ENCODE measurements around the gene SLC22A23. TPM values are rescaled to one million over a fixed set of nuclear protein-coding genes. Genes with fewer than 3 reads are reported as not detected.

SLC22A23 gene
- total RNA-seq, 1 experiment from 2014 or later = 38.2 TPM

DNA sequence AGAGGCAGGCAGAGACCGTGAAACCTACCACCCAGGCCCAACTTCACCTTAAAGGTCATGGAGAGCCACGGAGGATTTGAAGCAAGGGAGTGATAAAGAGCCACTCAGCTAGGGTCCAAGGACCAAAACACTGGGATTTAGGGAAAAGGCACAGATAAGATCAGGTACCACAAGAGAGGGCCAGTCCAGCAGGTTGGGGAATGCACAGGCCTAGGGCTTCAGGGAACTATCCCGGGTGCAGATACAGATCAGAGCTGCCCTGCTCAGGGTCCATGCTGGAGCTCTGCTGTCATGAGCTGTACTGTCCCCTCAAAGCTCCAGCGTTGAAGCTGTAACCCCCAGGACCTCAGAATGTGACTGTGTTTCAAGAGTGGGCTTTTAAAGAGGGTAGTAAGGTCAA, 16.9 kb downstream of the SLC22A23 start:
- H3K4me1 Mint-ChIP-seq = peaks cover 62% of the 10 kb centered on the region
- H3K27me3 Mint-ChIP-seq (ENCODE audit: low read depth) = no peaks in the 10 kb centered on the region
- CTCF ChIA-PET = interaction anchor here (0.6 kb wide), 1 partner anchor 29 kb away, joined by 3 read pairs; no protein-coding TSS in a partner anchor
- H3K9me3 Mint-ChIP-seq = peaks cover 13% of the 10 kb centered on the region
- ATAC-seq (no peak), DNase-seq (ENCODE audit: low spot score) (no peak)
- TF ChIP-seq IRF2 (CRISPR knock-in tag; IDR thresholded peaks at IDR 0.05; ENCODE audit: borderline replicate concordance, low read depth) (no peak), KAT7 (CRISPR knock-in tag; IDR thresholded peaks at IDR 0.05; ENCODE audit: borderline replicate concordance) (no peak), E2F5 (CRISPR knock-in tag; IDR thresholded peaks at IDR 0.05) (no peak), ZNF219 (CRISPR knock-in tag; IDR thresholded peaks at IDR 0.05; ENCODE audit: borderline replicate concordance) (no peak), NFE2L1 (CRISPR knock-in tag; IDR thresholded peaks at IDR 0.05) (no peak), EMX1 (CRISPR knock-in tag; IDR thresholded peaks at IDR 0.05) (no peak)
- TF ChIP-seq, protein P1, sequence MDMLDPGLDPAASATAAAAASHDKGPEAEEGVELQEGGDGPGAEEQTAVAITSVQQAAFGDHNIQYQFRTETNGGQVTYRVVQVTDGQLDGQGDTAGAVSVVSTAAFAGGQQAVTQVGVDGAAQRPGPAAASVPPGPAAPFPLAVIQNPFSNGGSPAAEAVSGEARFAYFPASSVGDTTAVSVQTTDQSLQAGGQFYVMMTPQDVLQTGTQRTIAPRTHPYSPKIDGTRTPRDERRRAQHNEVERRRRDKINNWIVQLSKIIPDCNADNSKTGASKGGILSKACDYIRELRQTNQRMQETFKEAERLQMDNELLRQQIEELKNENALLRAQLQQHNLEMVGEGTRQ (CRISPR knock-in tag; IDR thresholded peaks at IDR 0.05) = no peak
- H3K27ac Mint-ChIP-seq = peak overlapping the region; percentile 60; the same call in 1 of the 2 replicates
- peaks cover 39% of the 10 kb centered on the region for H3K36me3 Mint-ChIP-seq
- POLR2A ChIA-PET = no interaction called here
- no peak overlapping the region for H3K4me3 Mint-ChIP-seq

DNA sequence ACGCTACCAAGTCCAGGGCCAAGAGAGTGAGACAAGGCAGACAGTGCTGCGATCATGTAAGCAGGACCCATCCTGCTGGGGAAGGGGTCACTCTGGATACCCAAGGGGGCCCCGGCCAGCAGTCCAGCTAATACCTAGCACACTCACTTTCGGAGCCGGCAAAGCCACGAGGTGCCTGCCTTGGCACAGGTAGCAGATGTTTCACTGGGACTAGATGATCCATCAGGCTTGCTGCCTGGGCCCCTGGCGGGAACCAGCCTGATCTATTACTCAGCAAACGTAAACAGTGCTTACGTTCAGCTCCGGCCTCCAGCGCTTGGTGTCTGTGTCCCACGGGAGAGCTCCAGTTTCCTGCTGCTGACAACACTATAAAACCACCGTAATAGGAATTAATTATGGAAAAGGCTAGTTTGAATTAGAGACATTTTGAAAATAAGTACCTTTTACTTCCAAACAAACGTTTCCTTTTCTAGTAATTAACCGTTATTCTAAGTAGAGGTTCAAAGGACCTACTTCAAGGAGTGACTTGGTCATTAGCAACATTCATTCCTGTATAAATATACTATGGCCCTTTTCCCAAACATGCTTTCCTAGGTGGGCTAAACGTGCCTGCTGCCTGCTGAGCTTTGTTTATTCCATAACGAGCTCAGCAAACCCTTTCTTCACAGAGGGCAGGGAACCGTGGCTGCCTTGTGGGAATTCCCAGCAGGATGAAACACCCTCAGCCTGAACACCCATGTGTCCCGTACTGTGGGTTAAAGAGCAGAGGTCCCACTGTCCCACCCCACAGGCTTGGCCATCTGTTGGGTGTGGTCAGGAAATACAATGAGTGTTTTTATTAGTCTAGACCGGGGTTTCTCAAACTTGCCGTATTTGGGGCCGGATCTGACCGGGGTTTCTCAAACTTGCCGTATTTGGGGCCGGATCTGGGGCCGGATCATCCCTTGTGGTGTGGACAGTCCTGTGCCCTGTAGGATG, 18.4 kb downstream of the SLC22A23 start:
- Mint-ChIP-seq H3K27ac (no peak overlapping the region), H3K36me3 (peaks cover 39% of the 10 kb centered on the region), H3K27me3 (ENCODE audit: low read depth) (no peaks in the 10 kb centered on the region), H3K4me3 (no peak overlapping the region), H3K4me1 (peaks cover 52% of the 10 kb centered on the region), H3K9me3 (peaks cover 13% of the 10 kb centered on the region)
- CTCF ChIA-PET = interaction anchor here (1.0 kb wide), 1 partner anchor 18 kb away, joined by 4 read pairs; the partner anchor contains the start of gene SLC22A23
- no peak for ATAC-seq
- DNase-seq (ENCODE audit: low spot score) = no peak
- POLR2A ChIA-PET = no interaction called here
- TF ChIP-seq ZNF671 (CRISPR knock-in tag; IDR thresholded peaks at IDR 0.05) (no peak), GABPB1 (CRISPR knock-in tag; IDR thresholded peaks at IDR 0.05) (0 out of 2 replicates have a peak, but pooled peaks have one; percentile 21)

- H3K27me3 Mint-ChIP-seq (ENCODE audit: low read depth) = no peaks in the 10 kb centered on the region
- no peak for TF ChIP-seq ZBTB43 (CRISPR knock-in tag; IDR thresholded peaks at IDR 0.05)
- no peak for TF ChIP-seq HMGA2 (CRISPR knock-in tag; IDR thresholded peaks at IDR 0.05)
- no peak for TF ChIP-seq ESRRA (CRISPR knock-in tag; IDR thresholded peaks at IDR 0.05; ENCODE audit: borderline replicate concordance)
- no peak for TF ChIP-seq CDX4 (CRISPR knock-in tag; IDR thresholded peaks at IDR 0.05; ENCODE audit: borderline replicate concordance)
- no peak for TF ChIP-seq ZNF219 (CRISPR knock-in tag; IDR thresholded peaks at IDR 0.05; ENCODE audit: borderline replicate concordance)
- TF ChIP-seq ERG (CRISPR knock-in tag; IDR thresholded peaks at IDR 0.05) = no peak
- no peak for TF ChIP-seq ETV6 (CRISPR knock-in tag; IDR thresholded peaks at IDR 0.05)
- TF ChIP-seq E2F5 (CRISPR knock-in tag; IDR thresholded peaks at IDR 0.05) = no peak
- TF ChIP-seq ZSCAN18 (CRISPR knock-in tag; IDR thresholded peaks at IDR 0.05) = no peak
- TF ChIP-seq TP53 (CRISPR knock-in tag; IDR thresholded peaks at IDR 0.05) = no peak
- TF ChIP-seq PRRX2 (CRISPR knock-in tag; IDR thresholded peaks at IDR 0.05) = no peak
- no peak for TF ChIP-seq ZNF121 (CRISPR knock-in tag; IDR thresholded peaks at IDR 0.05)
- ChIA-PET CTCF (interaction anchor here (0.6 kb wide), 1 partner anchor 447 kb away, joined by 4 read pairs; no protein-coding TSS in a partner anchor), POLR2A (no interaction called here)
- H3K4me3 Mint-ChIP-seq = no peak overlapping the region
- ATAC-seq (no peak), DNase-seq (ENCODE audit: low spot score) (no peak)
- H3K27ac Mint-ChIP-seq = peak overlapping the region; percentile 28
- peaks cover 65% of the 10 kb centered on the region for H3K4me1 Mint-ChIP-seq
- H3K9me3 Mint-ChIP-seq = peaks cover 10% of the 10 kb centered on the region
- H3K36me3 Mint-ChIP-seq = peaks cover 30% of the 10 kb centered on the region
These were observed 23.8 kb downstream of the SLC22A23 start for GRCh38 chr6:3433005-3433404.
